ENCODE results near the gene THBS1.

The THBS1 gene

DNA sequence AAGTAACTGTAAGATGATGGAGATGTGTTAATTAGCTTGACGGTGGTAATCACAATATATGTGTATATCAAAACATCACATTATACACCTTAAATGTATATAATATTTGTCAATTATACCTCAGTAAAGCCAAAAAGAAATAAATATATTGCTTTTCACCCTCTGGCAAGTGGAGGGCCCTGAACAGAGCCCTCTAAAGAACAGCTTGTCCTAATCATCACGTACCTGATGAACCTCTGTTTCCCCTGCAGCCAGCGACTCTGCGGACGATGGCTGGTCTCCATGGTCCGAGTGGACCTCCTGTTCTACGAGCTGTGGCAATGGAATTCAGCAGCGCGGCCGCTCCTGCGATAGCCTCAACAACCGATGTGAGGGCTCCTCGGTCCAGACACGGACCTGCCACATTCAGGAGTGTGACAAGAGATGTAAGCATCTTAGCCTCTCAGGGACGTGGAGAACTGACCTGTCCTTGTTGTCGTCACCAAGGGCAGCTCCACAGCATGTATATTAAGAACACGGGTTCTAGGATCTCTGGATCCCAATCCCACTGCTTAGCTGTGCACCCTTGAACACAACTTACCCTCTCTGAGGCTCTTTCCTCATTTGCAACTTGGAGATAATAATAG, 6.3 kb downstream of the THBS1 start:
- no peak for DNase-seq
- intact Hi-C loops (cut with DNase I), result no loop called here

DNA sequence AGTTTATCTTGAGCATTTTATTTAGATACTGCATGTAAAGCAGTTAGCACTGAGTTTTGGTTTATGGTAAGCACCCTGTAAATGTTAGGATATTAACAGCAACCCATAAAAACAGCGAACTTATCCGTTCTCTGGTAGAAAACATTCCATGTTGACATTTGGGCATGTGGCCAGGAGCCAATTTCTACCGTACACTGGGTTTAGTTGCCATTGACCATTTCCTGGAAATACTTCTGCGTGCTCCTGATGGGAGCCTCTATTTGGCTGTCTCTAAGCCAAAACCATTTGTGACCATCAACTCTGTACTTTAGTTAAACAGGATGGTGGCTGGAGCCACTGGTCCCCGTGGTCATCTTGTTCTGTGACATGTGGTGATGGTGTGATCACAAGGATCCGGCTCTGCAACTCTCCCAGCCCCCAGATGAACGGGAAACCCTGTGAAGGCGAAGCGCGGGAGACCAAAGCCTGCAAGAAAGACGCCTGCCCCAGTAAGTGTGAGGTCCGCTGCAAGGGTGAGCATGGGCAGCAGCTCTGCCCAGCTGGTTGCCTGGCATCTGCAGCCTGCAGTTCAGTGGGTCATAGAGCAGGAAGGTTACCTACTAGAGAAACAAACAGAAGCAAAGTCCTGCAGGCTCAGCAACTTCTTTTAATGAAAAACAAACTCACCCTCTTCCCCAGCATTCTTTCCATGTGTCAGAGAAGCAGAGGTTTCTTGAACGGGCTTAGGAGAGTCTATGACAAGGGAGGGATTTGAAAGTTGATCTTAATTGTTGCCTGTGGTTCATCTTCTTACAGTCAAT, 7.1 kb downstream of the THBS1 start:
- intact Hi-C loops (cut with DNase I), result no loop called here
- DNase-seq, result no peak

DNA sequence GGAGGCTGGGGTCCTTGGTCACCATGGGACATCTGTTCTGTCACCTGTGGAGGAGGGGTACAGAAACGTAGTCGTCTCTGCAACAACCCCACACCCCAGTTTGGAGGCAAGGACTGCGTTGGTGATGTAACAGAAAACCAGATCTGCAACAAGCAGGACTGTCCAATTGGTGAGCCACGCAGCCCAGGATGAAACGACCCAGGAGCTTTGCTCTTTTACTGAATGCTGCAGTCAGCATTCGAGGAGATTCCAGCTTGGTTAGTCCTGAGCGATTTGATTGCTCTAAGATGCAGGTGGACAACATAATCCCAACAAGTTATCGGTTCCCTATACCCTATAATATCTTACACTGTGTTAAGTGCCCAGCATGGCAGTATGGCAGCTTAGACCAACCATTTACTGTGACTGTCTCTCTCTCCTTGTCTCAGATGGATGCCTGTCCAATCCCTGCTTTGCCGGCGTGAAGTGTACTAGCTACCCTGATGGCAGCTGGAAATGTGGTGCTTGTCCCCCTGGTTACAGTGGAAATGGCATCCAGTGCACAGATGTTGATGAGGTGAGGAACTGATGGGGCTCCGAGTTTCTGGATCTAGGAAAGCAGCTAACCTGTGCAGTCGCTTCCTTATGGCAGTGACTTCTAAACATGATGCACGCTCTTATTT, 7.8 kb downstream of the THBS1 start:
- no peak for DNase-seq
- intact Hi-C loops (cut with DNase I), result no loop called here

DNA sequence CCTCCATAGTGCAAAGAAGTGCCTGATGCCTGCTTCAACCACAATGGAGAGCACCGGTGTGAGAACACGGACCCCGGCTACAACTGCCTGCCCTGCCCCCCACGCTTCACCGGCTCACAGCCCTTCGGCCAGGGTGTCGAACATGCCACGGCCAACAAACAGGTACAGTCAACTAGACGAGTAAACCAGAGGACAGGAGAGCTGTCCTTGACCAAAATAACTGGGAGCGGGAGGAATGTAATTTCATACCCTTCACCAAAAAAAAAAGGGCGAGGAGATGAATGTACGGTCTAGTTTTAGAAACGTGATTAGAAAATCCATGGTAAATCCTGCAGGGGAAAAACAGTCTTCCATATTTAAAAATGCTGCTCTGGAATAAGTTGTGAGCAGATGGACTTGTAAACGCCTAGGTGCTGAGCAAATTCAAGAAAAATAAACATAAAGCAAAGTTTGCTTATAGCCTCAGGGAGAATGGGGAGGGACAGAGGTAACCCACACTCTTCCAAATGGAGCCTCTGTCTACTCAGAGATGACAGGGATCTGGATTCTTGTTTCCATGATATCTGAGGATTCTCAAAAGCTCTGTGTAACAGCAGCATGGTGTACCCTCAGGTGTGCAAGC, 8.4 kb downstream of the THBS1 start:
- intact Hi-C loops (cut with DNase I), result no loop called here
- DNase-seq, result no peak

DNA sequence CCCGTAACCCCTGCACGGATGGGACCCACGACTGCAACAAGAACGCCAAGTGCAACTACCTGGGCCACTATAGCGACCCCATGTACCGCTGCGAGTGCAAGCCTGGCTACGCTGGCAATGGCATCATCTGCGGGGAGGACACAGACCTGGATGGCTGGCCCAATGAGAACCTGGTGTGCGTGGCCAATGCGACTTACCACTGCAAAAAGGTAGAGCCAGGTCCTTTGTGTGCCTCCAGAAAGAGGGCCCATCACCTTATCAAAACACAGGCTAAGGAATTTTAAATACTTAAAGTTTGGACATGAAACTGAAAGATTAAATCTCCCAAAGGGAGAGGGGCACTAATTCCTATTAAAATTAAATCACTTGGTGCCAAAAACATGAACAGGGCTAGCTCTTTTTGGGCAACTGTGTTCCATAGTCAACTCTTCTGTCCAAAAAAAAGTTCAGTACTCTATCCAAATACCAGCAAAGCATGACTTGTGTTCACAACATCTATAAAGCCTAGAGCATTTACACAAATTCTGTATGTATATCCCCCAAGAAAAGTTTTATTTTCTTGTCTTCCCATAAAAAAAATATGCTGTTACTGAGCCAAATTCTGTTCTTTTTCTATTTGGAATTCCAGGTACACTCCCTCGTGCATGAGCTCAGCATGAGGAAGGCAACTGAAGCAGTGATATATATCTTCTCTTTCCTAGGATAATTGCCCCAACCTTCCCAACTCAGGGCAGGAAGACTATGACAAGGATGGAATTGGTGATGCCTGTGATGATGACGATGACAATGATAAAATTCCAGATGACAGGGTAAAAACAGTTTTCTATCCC, 9.2 kb downstream of the THBS1 start:
- DNase-seq, result no peak
- intact Hi-C loops (cut with DNase I), result no loop called here

DNA sequence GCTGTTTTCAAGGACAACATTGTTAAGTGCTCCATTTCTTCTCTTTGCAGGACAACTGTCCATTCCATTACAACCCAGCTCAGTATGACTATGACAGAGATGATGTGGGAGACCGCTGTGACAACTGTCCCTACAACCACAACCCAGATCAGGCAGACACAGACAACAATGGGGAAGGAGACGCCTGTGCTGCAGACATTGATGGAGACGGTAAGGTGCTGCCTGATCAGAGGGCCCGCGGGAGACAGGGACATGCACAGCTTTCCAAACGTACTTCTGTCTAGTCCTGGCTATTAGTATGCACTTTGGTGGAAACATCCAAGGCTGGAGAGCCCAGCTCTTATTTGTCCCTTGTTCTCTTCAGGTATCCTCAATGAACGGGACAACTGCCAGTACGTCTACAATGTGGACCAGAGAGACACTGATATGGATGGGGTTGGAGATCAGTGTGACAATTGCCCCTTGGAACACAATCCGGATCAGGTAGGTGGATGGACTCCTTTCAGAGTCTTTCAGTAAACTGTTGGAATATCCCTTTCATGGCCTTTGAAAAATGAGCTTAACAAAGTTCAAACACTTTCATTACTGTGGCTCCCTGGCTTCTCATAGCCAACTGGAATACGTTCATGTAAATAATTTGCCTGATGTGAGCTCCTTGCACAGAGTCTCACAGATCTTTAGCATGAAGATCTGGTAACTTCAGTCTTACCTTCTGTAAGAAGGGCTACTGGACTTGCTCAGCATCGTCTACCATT, 10.4 kb downstream of the THBS1 start:
- intact Hi-C loops (cut with DNase I), result no loop called here
- DNase-seq, result no peak

DNA sequence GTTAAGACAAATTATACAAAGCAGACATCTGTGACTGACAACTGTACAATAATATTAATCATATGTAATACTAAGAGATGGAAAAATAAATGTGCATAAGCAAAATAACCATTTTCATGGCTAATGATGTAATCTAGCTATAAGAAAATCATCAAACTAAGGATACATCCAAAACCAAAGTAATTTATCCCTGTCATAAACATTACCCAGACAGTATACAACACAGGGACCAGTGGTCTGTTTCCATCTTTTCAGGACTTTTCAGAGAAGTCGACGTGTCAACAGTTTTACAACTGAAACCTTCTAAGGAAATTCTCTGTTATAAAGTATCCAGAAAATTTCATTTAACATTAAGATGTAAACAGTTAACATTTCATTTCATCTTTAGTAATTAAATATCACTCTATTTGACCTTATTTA, 11.0 kb downstream of the THBS1 start:
- intact Hi-C loops (cut with DNase I), result no loop called here
- DNase-seq, result no peak

DNA sequence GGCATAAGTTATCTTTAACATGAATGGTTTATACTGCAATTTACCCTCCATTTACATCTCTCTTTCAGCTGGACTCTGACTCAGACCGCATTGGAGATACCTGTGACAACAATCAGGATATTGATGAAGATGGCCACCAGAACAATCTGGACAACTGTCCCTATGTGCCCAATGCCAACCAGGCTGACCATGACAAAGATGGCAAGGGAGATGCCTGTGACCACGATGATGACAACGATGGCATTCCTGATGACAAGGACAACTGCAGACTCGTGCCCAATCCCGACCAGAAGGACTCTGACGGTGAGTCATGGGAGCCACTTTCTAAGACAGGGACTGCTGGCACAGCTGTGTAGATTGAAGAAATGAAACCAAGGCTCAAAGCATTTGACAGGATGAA, 11.6 kb downstream of the THBS1 start:
- intact Hi-C loops (cut with DNase I), result no loop called here
- DNase-seq, result no peak

DNA sequence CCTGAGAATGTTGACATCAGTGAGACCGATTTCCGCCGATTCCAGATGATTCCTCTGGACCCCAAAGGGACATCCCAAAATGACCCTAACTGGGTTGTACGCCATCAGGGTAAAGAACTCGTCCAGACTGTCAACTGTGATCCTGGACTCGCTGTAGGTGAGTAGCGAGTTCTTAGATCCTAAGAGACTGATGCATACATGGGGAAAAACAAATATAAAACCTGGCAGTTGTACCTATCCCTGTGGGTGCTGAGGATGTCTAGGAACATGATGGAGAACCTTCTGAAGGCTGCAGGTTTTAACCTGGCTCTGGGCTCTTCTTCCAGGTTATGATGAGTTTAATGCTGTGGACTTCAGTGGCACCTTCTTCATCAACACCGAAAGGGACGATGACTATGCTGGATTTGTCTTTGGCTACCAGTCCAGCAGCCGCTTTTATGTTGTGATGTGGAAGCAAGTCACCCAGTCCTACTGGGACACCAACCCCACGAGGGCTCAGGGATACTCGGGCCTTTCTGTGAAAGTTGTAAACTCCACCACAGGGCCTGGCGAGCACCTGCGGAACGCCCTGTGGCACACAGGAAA, 12.3 kb downstream of the THBS1 start:
- intact Hi-C loops (cut with DNase I), result no loop called here
- no peak for DNase-seq

DNA sequence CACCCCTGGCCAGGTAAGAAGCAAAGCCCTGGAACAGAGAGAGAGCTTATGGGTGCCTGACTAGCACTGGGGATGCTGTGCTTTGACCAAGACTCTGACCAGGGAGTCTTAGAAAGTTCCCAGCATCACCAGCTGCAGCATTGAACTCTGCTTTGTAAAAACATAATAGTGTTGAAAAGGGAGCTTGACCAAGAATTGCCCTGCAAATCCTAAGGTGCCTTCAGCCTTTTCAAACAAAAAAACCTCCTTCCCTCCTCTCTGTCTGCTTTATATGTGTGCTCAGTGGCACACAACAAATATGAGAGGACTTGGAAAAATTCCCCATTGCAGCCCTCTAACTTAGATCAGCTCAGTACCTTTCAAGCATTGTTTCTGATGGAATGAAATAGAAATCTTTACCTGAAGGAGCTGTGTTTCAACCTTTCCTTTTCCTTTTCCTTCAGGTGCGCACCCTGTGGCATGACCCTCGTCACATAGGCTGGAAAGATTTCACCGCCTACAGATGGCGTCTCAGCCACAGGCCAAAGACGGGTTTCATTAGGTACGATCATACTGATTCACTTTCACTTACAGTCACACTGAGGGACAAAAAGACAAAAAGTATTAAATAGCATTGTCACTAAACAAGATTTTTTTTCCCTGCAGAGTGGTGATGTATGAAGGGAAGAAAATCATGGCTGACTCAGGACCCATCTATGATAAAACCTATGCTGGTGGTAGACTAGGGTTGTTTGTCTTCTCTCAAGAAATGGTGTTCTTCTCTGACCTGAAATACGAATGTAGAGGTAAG, 13.0 kb downstream of the THBS1 start:
- DNase-seq, result no peak
- intact Hi-C loops (cut with DNase I), result no loop called here

DNA sequence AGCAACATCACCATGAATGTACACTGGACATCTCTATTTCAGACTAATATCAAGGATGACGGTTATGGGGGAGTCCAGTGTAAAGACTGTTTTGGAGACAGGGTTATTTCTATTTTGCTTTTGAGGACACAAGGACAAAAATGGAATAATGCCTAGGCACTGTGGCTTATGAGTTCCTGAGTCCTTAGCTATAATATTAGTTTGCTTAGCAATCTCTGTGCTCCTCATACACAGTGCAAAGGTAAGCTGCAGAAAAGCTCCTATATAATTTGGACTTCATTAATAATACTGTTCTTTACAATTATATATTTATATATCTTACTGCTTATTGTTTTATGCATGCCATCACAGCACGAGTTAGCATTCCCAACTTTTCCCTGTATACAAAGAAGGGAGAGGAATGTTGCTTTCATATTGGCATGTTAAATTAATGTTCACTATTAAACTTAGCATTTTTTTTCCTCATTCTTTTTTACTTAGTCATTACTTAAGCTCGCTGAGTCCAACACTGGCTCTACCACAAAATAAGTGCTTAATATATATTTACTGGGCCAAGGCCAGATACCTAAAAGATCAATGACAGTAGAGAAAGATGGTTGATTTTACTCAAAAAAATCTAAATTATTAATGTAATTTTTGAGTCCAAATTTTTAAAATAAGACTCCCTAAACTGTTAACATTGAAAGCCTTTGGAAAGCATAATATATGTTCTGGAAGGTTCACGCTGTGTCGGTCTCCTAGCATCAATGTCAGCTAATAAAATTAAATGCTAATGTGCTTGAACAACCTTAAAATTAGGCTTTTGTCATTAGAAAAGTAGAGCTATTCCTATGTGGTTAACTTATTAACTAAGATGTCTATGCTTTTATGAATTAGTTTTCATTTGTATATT, 13.8 kb downstream of the THBS1 start:
- DNase-seq, result no peak
- intact Hi-C loops (cut with DNase I), result no loop called here

DNA sequence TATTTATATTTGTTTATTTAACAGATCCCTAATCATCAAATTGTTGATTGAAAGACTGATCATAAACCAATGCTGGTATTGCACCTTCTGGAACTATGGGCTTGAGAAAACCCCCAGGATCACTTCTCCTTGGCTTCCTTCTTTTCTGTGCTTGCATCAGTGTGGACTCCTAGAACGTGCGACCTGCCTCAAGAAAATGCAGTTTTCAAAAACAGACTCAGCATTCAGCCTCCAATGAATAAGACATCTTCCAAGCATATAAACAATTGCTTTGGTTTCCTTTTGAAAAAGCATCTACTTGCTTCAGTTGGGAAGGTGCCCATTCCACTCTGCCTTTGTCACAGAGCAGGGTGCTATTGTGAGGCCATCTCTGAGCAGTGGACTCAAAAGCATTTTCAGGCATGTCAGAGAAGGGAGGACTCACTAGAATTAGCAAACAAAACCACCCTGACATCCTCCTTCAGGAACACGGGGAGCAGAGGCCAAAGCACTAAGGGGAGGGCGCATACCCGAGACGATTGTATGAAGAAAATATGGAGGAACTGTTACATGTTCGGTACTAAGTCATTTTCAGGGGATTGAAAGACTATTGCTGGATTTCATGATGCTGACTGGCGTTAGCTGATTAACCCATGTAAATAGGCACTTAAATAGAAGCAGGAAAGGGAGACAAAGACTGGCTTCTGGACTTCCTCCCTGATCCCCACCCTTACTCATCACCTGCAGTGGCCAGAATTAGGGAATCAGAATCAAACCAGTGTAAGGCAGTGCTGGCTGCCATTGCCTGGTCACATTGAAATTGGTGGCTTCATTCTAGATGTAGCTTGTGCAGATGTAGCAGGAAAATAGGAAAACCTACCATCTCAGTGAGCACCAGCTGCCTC, 14.7 kb downstream of the THBS1 start:
- intact Hi-C loops (cut with DNase I), result no loop called here
- no peak for DNase-seq

DNA sequence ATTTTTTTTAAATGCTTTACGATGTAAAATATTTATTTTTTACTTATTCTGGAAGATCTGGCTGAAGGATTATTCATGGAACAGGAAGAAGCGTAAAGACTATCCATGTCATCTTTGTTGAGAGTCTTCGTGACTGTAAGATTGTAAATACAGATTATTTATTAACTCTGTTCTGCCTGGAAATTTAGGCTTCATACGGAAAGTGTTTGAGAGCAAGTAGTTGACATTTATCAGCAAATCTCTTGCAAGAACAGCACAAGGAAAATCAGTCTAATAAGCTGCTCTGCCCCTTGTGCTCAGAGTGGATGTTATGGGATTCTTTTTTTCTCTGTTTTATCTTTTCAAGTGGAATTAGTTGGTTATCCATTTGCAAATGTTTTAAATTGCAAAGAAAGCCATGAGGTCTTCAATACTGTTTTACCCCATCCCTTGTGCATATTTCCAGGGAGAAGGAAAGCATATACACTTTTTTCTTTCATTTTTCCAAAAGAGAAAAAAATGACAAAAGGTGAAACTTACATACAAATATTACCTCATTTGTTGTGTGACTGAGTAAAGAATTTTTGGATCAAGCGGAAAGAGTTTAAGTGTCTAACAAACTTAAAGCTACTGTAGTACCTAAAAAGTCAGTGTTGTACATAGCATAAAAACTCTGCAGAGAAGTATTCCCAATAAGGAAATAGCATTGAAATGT, 15.6 kb downstream of the THBS1 start:
- intact Hi-C loops (cut with DNase I), result no loop called here
- no peak for DNase-seq

DNA sequence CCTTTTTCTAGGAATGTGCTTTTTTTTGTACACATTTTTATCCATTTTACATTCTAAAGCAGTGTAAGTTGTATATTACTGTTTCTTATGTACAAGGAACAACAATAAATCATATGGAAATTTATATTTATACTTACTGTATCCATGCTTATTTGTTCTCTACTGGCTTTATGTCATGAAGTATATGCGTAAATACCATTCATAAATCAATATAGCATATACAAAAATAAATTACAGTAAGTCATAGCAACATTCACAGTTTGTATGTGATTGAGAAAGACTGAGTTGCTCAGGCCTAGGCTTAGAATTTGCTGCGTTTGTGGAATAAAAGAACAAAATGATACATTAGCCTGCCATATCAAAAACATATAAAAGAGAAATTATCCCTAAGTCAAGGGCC, 16.5 kb downstream of the THBS1 start:
- intact Hi-C loops (cut with DNase I), result no loop called here
- DNase-seq, result no peak

DNA sequence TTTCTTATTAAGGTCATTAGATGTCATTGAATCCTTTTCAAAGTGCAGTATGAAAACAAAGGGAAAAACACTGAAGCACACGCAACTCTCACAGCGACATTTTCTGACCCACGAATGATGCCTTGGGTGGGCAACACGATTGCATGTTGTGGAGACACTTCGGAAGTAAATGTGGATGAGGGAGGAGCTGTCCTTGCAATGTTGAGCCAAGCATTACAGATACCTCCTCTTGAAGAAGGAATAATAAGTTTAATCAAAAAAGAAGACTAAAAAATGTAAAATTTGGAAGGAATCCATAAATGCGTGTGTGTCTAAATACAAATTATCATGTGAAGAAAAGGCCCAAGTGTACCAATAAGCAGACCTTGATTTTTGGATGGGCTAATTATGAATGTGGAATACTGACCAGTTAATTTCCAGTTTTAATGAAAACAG, 16.9 kb downstream of the THBS1 start:
- no peak for DNase-seq

More for the DNA sequence above, 16.9 kb downstream of the THBS1 start:
- intact Hi-C loops (cut with DNase I), result no loop called here

Measured in head of caudate nucleus (tissue), 42 donors.